Kidney tubule cell (primary cell): ENCODE data around the gene CNTNAP2.
"Not testable (repeated sequence)": the region's sequence is repeated elsewhere in the genome, so short reads cannot be mapped to it uniquely, and the experiment has no call there.

ENCODE experiments used
- DNase-seq: peaks from one replicate; pipeline ENCODE4 v3.0.0-alpha.2; 2018; ENCODE audit warnings: low spot score

The CNTNAP2 gene

GRCh38 chr7:147651601-147652000 is 1535.0 kb downstream of the CNTNAP2 start:
- no peak for DNase-seq

- no peak for DNase-seq
These were observed 1536.9 kb downstream of the CNTNAP2 start for GRCh38 chr7:147653456-147653855.

- DNase-seq, result no peak
These were observed 1541.9 kb downstream of the CNTNAP2 start for GRCh38 chr7:147658392-147658967.

GRCh38 chr7:147659036-147659995 is 1542.7 kb downstream of the CNTNAP2 start:
- no peak for DNase-seq

- no peak for DNase-seq
These were observed 1547.9 kb downstream of the CNTNAP2 start for GRCh38 chr7:147664541-147664940.

GRCh38 chr7:147670759-147671158 is 1554.2 kb downstream of the CNTNAP2 start:
- DNase-seq, result no peak

- DNase-seq, result no peak
These were observed 1558.1 kb downstream of the CNTNAP2 start for GRCh38 chr7:147674705-147675104.

- DNase-seq, result no peak
These were observed 1562.3 kb downstream of the CNTNAP2 start for GRCh38 chr7:147678943-147679342.

GRCh38 chr7:147681530-147681929 is 1564.9 kb downstream of the CNTNAP2 start:
- no peak for DNase-seq

- no peak for DNase-seq
These were observed 1584.1 kb downstream of the CNTNAP2 start for GRCh38 chr7:147700702-147701101.

GRCh38 chr7:147707926-147708325 is 1591.3 kb downstream of the CNTNAP2 start:
- no peak for DNase-seq

GRCh38 chr7:147708871-147709270 is 1592.3 kb downstream of the CNTNAP2 start:
- no peak for DNase-seq

GRCh38 chr7:147711447-147711846 is 1594.8 kb downstream of the CNTNAP2 start:
- no peak for DNase-seq

GRCh38 chr7:147721962-147722830 is 1605.6 kb downstream of the CNTNAP2 start:
- no peak for DNase-seq

GRCh38 chr7:147723536-147723935 is 1606.9 kb downstream of the CNTNAP2 start:
- no peak for DNase-seq

GRCh38 chr7:147731311-147731710 is 1614.7 kb downstream of the CNTNAP2 start:
- DNase-seq, result no peak

GRCh38 chr7:147737559-147738214 is 1621.1 kb downstream of the CNTNAP2 start:
- DNase-seq, result not testable (repeated sequence)

GRCh38 chr7:147742301-147742700 is 1625.7 kb downstream of the CNTNAP2 start:
- peak; percentile 17 for DNase-seq

GRCh38 chr7:147756300-147756699 is 1639.7 kb downstream of the CNTNAP2 start:
- DNase-seq, result no peak

GRCh38 chr7:147759327-147759943 is 1642.8 kb downstream of the CNTNAP2 start:
- no peak for DNase-seq

- no peak for DNase-seq
These were observed 1648.7 kb downstream of the CNTNAP2 start for GRCh38 chr7:147765301-147765700.
